DND-41 (cell line): ENCODE results near the gene MYRIP.

Source experiments
- CTCF ChIP-seq: IDR thresholded peaks from 2 replicates; pipeline ENCODE4 v1.5.1; 2012; ENCODE audit warnings: borderline replicate concordance, low read length, moderate library complexity, mild to moderate bottlenecking; ENCODE audit not compliant: poor library complexity, severe bottlenecking; ENCODE audit errors: extremely low read depth
- EZH2 ChIP-seq: IDR thresholded peaks from 3 replicates; pipeline ENCODE4 v1.6.1; 2012; ENCODE audit warnings: borderline replicate concordance, low read depth, mild to moderate bottlenecking, moderate library complexity, low read length, inconsistent platforms; ENCODE audit not compliant: severe bottlenecking

- TF ChIP-seq CTCF: no peak
- TF ChIP-seq EZH2: no peak
Measured at GRCh38 chr3:39803956-39804355, 5.5 kb upstream of the MYRIP start.
